HG03103 (cell line): ENCODE data around the gene A3GALT2.
"Not testable (repeated sequence)": the region's sequence is repeated elsewhere in the genome, so short reads cannot be mapped to it uniquely, and the experiment has no call there.

Experiments used
- ATAC-seq: cut with Tn5 transposase; IDR thresholded peaks from one replicate; pipeline ENCODE4 v1.9.1; 2021; ENCODE audit warnings: low read depth; ENCODE audit not compliant: unreplicated experiment

Gene A3GALT2

DNA sequence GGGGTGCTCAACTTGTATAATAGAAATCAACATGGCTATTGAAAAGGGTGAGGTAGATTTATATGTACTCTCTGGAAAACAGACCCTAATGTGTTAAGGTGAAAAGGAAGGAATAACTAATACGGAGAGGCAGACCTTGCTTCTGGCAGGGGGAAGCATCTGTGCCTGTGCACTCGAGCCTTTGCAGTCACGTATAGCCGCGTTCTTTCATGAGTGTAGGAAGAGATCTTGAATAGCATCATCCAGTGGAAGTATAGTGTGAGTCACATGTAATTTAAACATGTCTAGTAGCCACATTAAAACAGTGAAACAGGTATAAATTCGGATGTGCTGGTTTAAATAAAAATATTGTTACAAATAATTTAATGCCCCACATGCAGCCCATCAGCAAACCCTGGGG, 3.0 kb downstream of the A3GALT2 start:
- no peak for ATAC-seq

- ATAC-seq: no peak
These were observed 3.5 kb downstream of the A3GALT2 start for GRCh38 chr1:33317354-33317753.

GRCh38 chr1:33316601-33317000, 4.3 kb downstream of the A3GALT2 start:
- ATAC-seq: no peak

- no peak for ATAC-seq
These were observed 6.5 kb downstream of the A3GALT2 start for GRCh38 chr1:33314416-33314815.

GRCh38 chr1:33312413-33312749, 8.5 kb downstream of the A3GALT2 start:
- ATAC-seq: no peak

- no peak for ATAC-seq
These were observed 9.0 kb downstream of the A3GALT2 start for GRCh38 chr1:33311706-33312412.

DNA sequence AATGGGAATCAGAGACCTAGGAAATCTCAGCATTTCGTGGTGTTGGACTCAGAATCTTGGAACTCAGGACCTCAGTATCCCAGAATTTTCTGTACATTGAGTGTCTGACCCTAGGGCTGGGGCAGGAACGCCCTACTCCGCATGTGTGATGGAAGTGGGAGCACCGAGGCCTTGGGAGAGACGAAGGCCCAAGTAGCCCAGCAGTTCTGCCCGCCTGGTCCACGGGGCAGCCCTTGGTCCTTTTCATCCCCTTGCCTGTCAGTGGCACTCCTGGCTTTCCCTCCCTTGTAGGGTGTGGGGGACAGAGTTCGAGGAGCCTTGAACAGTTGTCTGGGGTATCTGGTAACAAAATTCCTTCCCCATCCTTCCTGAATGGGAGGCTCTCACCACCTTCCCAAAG, 10.2 kb downstream of the A3GALT2 start:
- ATAC-seq: no peak

DNA sequence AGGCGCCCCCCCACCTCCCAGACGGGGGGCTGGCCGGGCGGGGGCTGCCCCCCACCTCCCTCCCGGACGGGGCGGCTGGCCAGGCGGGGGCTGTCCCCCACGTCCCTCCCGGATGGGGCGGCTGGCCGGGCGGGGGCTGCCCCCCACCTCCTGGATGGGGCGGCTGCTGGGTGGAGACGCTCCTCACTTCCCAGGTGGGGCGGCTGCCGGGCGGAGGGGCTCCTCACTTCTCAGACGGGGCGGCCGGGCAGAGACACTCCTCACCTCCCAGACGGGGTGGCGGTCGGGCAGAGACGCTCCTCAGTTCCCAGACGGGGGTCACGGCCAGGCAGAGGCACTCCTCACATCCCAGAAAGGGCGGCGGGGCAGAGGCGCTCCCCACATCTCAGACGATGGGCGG, 11.5 kb downstream of the A3GALT2 start:
- ATAC-seq: not testable (repeated sequence)

DNA sequence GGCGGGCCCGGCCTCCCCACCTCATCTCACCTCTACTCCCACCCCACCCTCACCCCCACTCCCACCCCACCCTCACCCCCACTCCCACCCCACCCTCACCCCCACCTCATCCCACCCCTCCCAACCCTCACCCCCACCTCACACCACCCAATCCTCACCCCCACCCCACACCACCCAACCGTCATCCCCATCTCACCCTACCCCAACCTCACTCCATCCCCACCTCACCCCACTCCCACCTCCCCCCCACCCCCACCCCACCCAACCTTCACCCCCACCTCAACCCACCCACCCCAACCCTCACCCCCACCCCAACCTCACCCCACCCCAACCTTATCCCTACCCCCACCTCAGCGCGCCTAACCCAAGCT, 13.4 kb downstream of the A3GALT2 start:
- ATAC-seq: no peak

DNA sequence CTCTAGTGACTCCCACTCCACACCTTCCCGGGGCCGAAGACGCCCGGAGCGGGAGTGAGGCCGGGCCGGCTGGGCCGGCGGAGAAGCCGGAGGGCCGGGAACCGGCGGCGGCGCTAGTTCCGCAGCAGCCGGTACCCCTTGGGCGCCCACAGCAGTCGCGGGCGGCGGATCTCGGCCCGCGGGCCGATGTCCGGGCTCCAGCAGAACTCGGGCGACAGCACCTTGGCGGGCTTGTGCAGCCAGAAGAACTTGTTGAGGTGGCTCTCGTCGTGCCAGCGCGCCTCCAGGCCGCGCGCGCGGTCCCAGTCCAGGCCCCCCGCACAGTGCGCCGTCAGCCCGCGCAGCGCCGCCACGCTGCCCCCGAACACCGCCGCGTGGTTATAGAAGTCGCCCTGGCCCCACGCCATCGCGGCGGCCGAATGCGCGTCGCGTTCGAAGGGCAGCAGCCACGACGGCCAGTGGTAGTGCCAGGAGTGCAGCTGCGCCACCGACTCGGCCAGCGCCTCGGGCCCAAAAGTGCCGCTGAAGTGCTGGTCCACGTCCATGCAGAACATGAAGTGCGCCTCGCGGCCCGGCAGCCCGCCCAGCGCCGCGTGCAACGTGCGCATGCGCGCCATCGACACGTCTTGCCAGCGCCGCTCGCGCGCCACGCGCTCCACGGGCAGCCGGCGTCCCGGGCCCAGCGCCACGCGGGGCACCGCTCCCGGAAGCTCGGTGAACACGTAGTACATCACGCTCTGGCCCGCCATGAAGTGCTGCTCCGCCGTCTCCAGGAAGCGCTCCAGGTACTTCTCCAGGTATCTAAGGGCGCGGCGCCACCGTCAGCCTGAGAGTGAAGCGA, 14.0 kb downstream of the A3GALT2 start:
- no peak for ATAC-seq

GRCh38 chr1:33305816-33306652, 14.9 kb downstream of the A3GALT2 start:
- ATAC-seq: no peak

- ATAC-seq: no peak
These were observed 15.9 kb downstream of the A3GALT2 start for GRCh38 chr1:33305016-33305415.

DNA sequence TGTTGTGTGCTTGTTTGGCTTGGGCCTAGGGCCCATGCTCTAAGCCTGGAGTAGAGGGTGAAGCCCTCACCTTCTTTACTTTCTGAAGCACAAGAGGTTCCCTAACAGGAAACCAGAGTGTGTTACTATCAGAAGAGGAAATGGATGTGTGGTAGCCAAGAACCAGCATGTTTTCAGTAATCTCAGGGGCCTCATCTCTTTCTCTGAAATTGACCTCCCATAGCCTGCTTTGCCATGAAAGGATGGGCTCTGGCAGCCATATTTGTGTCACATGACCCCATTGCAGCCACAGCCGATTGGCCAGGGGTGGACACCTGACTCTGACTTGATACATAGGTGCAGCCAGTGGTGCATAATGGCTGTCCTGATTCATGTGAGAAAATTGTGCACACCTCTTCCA, 18.6 kb downstream of the A3GALT2 start:
- ATAC-seq: no peak

- ATAC-seq: no peak
These were observed 19.5 kb downstream of the A3GALT2 start for GRCh38 chr1:33301273-33301984.

GRCh38 chr1:33300673-33301072, 20.2 kb downstream of the A3GALT2 start:
- no peak for ATAC-seq

- no peak for ATAC-seq
These were observed 21.3 kb downstream of the A3GALT2 start for GRCh38 chr1:33299461-33300155.

GRCh38 chr1:33298623-33299277, 22.1 kb downstream of the A3GALT2 start:
- no peak for ATAC-seq

DNA sequence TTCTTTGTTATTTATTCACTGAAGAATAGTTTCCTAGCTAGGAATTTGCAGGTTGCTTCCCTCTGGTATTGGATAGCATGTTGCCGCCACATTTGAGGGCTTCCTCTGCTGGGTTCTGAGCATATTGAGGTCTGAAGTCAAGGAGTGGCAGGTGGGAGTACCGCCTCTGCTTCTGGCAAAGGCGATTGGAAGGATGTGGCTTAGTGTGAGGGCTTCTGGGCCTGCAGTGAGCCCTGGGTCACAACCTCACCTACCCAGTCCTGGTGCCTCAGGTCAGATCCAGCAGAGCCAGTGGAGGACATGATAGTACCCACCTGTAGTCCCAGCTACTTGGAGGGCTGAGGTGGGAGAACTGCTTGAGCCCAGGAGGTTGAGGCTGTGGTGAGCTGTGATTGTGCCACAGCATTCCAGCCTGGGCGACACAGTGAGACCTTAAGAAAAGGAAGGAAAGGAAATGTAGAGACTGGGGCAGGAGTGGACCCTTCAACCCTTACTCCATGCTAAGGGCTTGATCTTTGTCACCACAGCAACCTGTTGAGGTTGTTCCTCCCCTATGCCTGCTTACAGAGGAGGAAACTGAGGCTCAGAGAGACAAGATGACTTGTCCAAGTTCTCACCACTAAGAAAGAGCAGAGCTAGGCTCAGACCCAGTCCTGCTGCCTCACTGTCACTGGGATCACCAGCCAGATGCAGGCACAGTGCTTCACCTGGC, 22.8 kb downstream of the A3GALT2 start:
- no peak for ATAC-seq

GRCh38 chr1:33296824-33297223, 24.1 kb downstream of the A3GALT2 start:
- no peak for ATAC-seq
